CD4-positive, alpha-beta memory T cell (primary cell): ENCODE results near the gene ALAS1. TPM values are rescaled to one million over a fixed set of nuclear protein-coding genes. Genes with fewer than 3 reads are reported as not detected.

ENCODE experiments used
- CTCF ChIA-PET: fragments of 350-600 bp; sonication (Branson Sonifier 250); formaldehyde crosslinking; loops from one replicate; lab custom pipeline; 2021; ENCODE audit warnings: inconsistent platforms; ENCODE audit not compliant: partially characterized antibody; lab: Charles Lee
- POLR2A ChIA-PET: fragments of 350-600 bp; sonication (Branson Sonifier 250); formaldehyde crosslinking; loops from one replicate; lab custom pipeline; 2021; ENCODE audit not compliant: partially characterized antibody; lab: Charles Lee
- DNase-seq, 5 donors: peaks; one replicate each; pipeline versions ENCODE4 v3.0.0 to v3.0.0-alpha.2; 2020 to 2022; ENCODE audit warnings: mixed read lengths in 1 of 5
- H3K27ac ChIP-seq: one replicate; pipeline ENCODE4 v1.7.0; 2013; ENCODE audit warnings: low read depth, low read length
- H3K27me3 ChIP-seq: 2 replicates; pipeline ENCODE4 v1.7.0; 2013; ENCODE audit warnings: mild to moderate bottlenecking, low read length, moderate library complexity; ENCODE audit not compliant: insufficient read depth
- H3K36me3 ChIP-seq: 2 replicates; pipeline ENCODE4 v1.7.0; 2013; ENCODE audit warnings: mild to moderate bottlenecking, low read length, moderate library complexity; ENCODE audit not compliant: insufficient read depth
- H3K4me1 ChIP-seq: 2 replicates; pipeline ENCODE4 v1.7.0; 2013; ENCODE audit warnings: mild to moderate bottlenecking, low read length, moderate library complexity; ENCODE audit not compliant: insufficient read depth
- H3K4me3 ChIP-seq, 2 donors: one replicate each; pipeline ENCODE4 v1.7.0; 2013; ENCODE audit warnings: low read length in 2 of 2, mild to moderate bottlenecking in 1 of 2
- H3K9me3 ChIP-seq, 2 donors: one replicate each; pipeline ENCODE4 v1.7.0; 2013; ENCODE audit warnings: low read length in 2 of 2, control low read depth in 1 of 2; ENCODE audit not compliant: control insufficient read depth in 1 of 2
- H3K27ac Mint-ChIP-seq, 7 donors: one replicate each; pipeline ENCODE4 v1.8.0; 2020 to 2021; ENCODE audit warnings: mixed read lengths in 7 of 7, mild to moderate bottlenecking in 6 of 7, inconsistent platforms in 3 of 7, moderate library complexity in 3 of 7
- H3K27me3 Mint-ChIP-seq, 2 donors: one replicate each; pipeline ENCODE4 v1.8.0; 2020 to 2021; ENCODE audit warnings: mixed read lengths in 2 of 2
- H3K36me3 Mint-ChIP-seq, 2 donors: one replicate each; pipeline ENCODE4 v1.8.0; 2020 to 2021; ENCODE audit warnings: mixed read lengths in 2 of 2, inconsistent platforms in 1 of 2, mild to moderate bottlenecking in 1 of 2
- H3K4me1 Mint-ChIP-seq, 4 donors: one replicate each; pipeline ENCODE4 v1.8.0; 2020 to 2021; ENCODE audit warnings: mixed read lengths in 4 of 4, mild to moderate bottlenecking in 1 of 4
- H3K4me3 Mint-ChIP-seq, 8 donors: one replicate each; pipeline ENCODE4 v1.8.0; 2020 to 2021; ENCODE audit warnings: mixed read lengths in 8 of 8, mild to moderate bottlenecking in 7 of 8, moderate library complexity in 6 of 8, inconsistent platforms in 3 of 8
- H3K9me3 Mint-ChIP-seq, 8 donors: one replicate each; pipeline ENCODE4 v1.8.0; 2020 to 2021; ENCODE audit warnings: mixed read lengths in 8 of 8, mild to moderate bottlenecking in 5 of 8, inconsistent platforms in 3 of 8, moderate library complexity in 1 of 8
- intact Hi-C: fragments of 100-400 bp; cut with micrococcal nuclease; formaldehyde crosslinking; loops from one replicate; pipeline ENCODE4 v1.15.1; 2023
- polyA plus RNA-seq, 2 donors: library from polyadenylated mRNA; unstranded; fragments of 300-500 nt; fragmentation: Illumina TruSeq; gene quantifications; one replicate each; pipeline ENCODE4 v1.2.3, GENCODE V29; 2021
- total RNA-seq, 2 experiments: library from RNA; stranded (reverse); gene quantifications; one replicate each; pipeline ENCODE4 v1.2.3, GENCODE V29; 2021

ALAS1 gene
- total and polyA plus RNA-seq, 4 experiments from 2014 or later = 30.0 to 35.4 (median 32.5) TPM

DNA sequence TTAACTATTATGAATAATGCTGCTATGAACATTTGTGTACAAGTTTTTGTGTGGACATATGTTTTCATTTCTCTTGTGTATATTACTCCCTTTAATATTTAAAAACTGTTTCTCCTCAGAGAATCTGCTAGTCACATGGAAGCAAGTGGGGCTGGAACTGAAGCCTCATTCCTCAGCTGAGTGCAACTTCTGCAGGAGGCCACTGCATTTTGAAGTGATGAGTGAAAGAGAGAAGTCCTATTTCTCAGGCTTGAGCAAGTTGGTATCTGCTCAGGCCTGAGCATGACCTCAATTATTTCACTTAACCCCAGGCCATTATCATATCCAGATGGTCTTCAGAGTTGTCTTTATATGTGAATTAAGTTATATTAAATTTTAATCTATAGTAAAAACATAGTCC is 15.9 kb downstream of the ALAS1 start:
- Histone ChIP-seq H3K27ac (no peak overlapping the region), H3K9me3 (no peaks in the 10 kb centered on the region), H3K27me3 (no peaks in the 10 kb centered on the region), H3K4me1 (peaks cover 45% of the 10 kb centered on the region), H3K4me3 (no peak overlapping the region), H3K36me3 (peaks cover 54% of the 10 kb centered on the region)
- POLR2A ChIA-PET = interaction anchor here (1.7 kb wide), 1 partner anchor 25 kb away, joined by 6 read pairs; the partner anchor contains the start of gene TWF2
- H3K27ac Mint-ChIP-seq = peak overlapping the region in 2 of 7 donors; percentile 62 to 84
- CTCF ChIA-PET = no interaction called here
- no peak overlapping the region for H3K4me3 Mint-ChIP-seq
- no peak for DNase-seq
- no peaks in the 10 kb centered on the region for H3K27me3 Mint-ChIP-seq
- H3K9me3 Mint-ChIP-seq = no peaks in the 10 kb centered on the region
- peaks cover 32 to 51% (median 38%) of the 10 kb centered on the region in 4 donors for H3K4me1 Mint-ChIP-seq
- H3K36me3 Mint-ChIP-seq = peaks cover 50 to 71% of the 10 kb centered on the region in 2 donors
- intact Hi-C loops = no loop called here

GRCh38 chr3:52215351-52215750 is 17.4 kb downstream of the ALAS1 start:
- Histone ChIP-seq H3K27ac (no peak overlapping the region), H3K36me3 (peaks cover 48% of the 10 kb centered on the region), H3K27me3 (no peaks in the 10 kb centered on the region), H3K4me3 (no peak overlapping the region), H3K4me1 (peaks cover 60% of the 10 kb centered on the region), H3K9me3 (no peaks in the 10 kb centered on the region)
- ChIA-PET CTCF (interaction anchor here (1.1 kb wide), 1 partner anchor 16 kb away, joined by 3 read pairs; no protein-coding TSS in a partner anchor), POLR2A (interaction anchor here (1.2 to 13.6 kb wide), 3 partner anchors 19 to 66 kb away, joined by 3 to 156 read pairs (median 6); partner anchors contain the start of genes TWF2 and WDR82)
- Mint-ChIP-seq H3K27ac (peak overlapping the region; percentile 62 to 97 (median 84)), H3K36me3 (peaks cover 41 to 56% of the 10 kb centered on the region in 2 donors), H3K27me3 (no peaks in the 10 kb centered on the region), H3K9me3 (no peaks in the 10 kb centered on the region), H3K4me1 (peaks cover 38 to 64% (median 47%) of the 10 kb centered on the region in 4 donors), H3K4me3 (peak overlapping the region in 6 of 8 donors; percentile 2 to 61 (median 32))
- intact Hi-C loops = no loop called here
- no peak for DNase-seq

GRCh38 chr3:52216585-52217408 is 18.8 kb downstream of the ALAS1 start:
- Mint-ChIP-seq H3K4me3 (peak overlapping the region; percentile 45 to 91 (median 80)), H3K27me3 (no peaks in the 10 kb centered on the region), H3K27ac (peak overlapping the region; percentile 84 to 97 (median 95)), H3K4me1 (peaks cover 43 to 79% (median 57%) of the 10 kb centered on the region in 4 donors), H3K36me3 (peaks cover 30 to 42% of the 10 kb centered on the region in 2 donors), H3K9me3 (no peaks in the 10 kb centered on the region)
- Histone ChIP-seq H3K4me3 (peak overlapping the region; percentile 10 to 30), H3K9me3 (no peaks in the 10 kb centered on the region), H3K27me3 (no peaks in the 10 kb centered on the region), H3K4me1 (peaks cover 74% of the 10 kb centered on the region), H3K27ac (peak overlapping the region; percentile 60), H3K36me3 (peaks cover 34% of the 10 kb centered on the region)
- POLR2A ChIA-PET = interaction anchor here (0.9 to 13.6 kb wide), 17 partner anchors 10 to 234 kb away, joined by 3 to 156 read pairs (median 4); partner anchors contain the start of genes ACY1, ALAS1, DUSP7 and GLYCTK
- intact Hi-C loops = loop anchor here (2.0 kb wide), 1 partner anchor 18 kb away; the partner anchor contains the start of gene ALAS1
- CTCF ChIA-PET = interaction anchor here (0.8 to 12.2 kb wide), 8 partner anchors 9 to 195 kb away, joined by 3 to 247 read pairs (median 7); partner anchors contain the start of genes TLR9, TWF2 and WDR82
- peak; percentile 45 to 91 (median 49) for DNase-seq

GRCh38 chr3:52217409-52217805 is 19.4 kb downstream of the ALAS1 start:
- Histone ChIP-seq H3K27me3 (no peaks in the 10 kb centered on the region), H3K36me3 (peaks cover 28% of the 10 kb centered on the region), H3K9me3 (no peaks in the 10 kb centered on the region), H3K4me3 (peak overlapping the region in 1 of 2 donors; percentile 10), H3K4me1 (peaks cover 80% of the 10 kb centered on the region), H3K27ac (peak overlapping the region; percentile 60)
- Mint-ChIP-seq H3K4me3 (peak overlapping the region; percentile 61 to 91 (median 80)), H3K36me3 (peaks cover 25 to 38% of the 10 kb centered on the region in 2 donors), H3K27me3 (no peaks in the 10 kb centered on the region), H3K27ac (peak overlapping the region; percentile 84 to 97 (median 95)), H3K4me1 (peaks cover 48 to 85% (median 63%) of the 10 kb centered on the region in 4 donors), H3K9me3 (no peaks in the 10 kb centered on the region)
- intact Hi-C loops = loop anchor here (2.0 kb wide), 1 partner anchor 19 kb away; the partner anchor contains the start of gene ALAS1
- no peak for DNase-seq
- CTCF ChIA-PET = interaction anchor here (0.8 to 12.2 kb wide), 12 partner anchors 8 to 214 kb away, joined by 3 to 247 read pairs (median 4); partner anchors contain the start of genes TLR9, TWF2 and WDR82
- POLR2A ChIA-PET = interaction anchor here (0.9 to 13.6 kb wide), 19 partner anchors 9 to 235 kb away, joined by 3 to 156 read pairs (median 4); partner anchors contain the start of genes ACY1, ALAS1, DUSP7 and GLYCTK

DNA sequence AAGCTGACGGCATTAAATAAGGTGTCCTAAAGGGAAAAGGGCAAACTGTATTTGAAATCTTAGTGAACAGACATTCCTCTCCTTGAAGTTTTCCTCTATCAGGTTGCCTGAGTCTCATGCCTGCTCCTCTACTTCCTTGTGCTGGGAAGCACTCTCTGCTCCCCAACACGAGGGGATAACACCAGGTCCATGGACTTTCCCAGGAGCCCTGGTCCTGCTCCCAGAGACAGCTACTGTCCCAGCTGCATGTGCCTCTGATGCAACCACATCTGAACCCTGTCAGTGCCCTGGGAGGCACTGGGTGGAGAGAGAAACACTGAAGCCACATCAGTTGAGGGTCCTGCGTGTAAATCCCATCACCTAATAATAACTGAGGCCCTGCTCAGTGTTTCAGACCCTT is 20.1 kb downstream of the ALAS1 start:
- POLR2A ChIA-PET = interaction anchor here (0.6 to 13.6 kb wide), 11 partner anchors 9 to 70 kb away, joined by 3 to 156 read pairs (median 10); partner anchors contain the start of genes ALAS1, GLYCTK, PPM1M and TLR9
- no peak for DNase-seq
- H3K27ac ChIP-seq = peak overlapping the region; percentile 60

DNA sequence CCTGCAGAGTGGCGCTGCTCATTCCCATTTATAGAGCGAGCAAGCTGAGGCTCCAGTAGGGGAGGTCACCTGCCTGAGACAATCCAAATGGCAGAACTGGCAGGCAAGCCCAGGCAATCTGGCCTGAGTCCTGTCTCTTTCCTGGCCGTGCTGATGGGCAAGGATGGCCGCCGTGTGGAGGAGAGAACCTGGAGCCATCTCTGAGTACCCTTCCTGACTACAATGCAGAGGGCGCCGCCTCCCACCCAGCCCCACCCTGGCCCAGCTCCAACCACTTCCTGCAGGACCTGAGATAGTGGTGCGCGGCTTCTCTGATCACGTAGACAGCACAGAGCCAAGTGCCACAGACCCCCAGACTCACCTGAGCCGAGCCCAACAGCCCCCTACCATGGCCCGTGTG is 20.5 kb downstream of the ALAS1 start:
- H3K27me3 ChIP-seq = no peaks in the 10 kb centered on the region
- no peaks in the 10 kb centered on the region for H3K9me3 Mint-ChIP-seq
- no peaks in the 10 kb centered on the region for H3K9me3 ChIP-seq
- peak overlapping the region; percentile 84 to 97 (median 90) for H3K27ac Mint-ChIP-seq
- peak overlapping the region; percentile 60 for H3K27ac ChIP-seq
- peaks cover 17% of the 10 kb centered on the region for H3K36me3 ChIP-seq
- POLR2A ChIA-PET = interaction anchor here (0.6 to 13.6 kb wide), 12 partner anchors 8 to 222 kb away, joined by 3 to 156 read pairs (median 8); partner anchors contain the start of genes ALAS1, GLYCTK, PPM1M and RPL29
- H3K36me3 Mint-ChIP-seq = peaks cover 17 to 30% of the 10 kb centered on the region in 2 donors
- no peak overlapping the region for H3K4me3 ChIP-seq
- CTCF ChIA-PET = interaction anchor here (1.1 to 12.2 kb wide), 9 partner anchors 10 to 215 kb away, joined by 3 to 247 read pairs (median 21); partner anchors contain the start of genes TWF2 and WDR82
- peaks cover 52 to 95% (median 73%) of the 10 kb centered on the region in 4 donors for H3K4me1 Mint-ChIP-seq
- peak in 1 of 5 donors; percentile 54 for DNase-seq
- intact Hi-C loops = loop anchor here (1.0 kb wide), 1 partner anchor 217 kb away; no protein-coding TSS in a partner anchor
- H3K4me1 ChIP-seq = peaks cover 91% of the 10 kb centered on the region
- no peaks in the 10 kb centered on the region for H3K27me3 Mint-ChIP-seq
- peak overlapping the region; percentile 52 to 91 (median 72) for H3K4me3 Mint-ChIP-seq

More for the DNA sequence above, 20.1 kb downstream of the ALAS1 start:
- CTCF ChIA-PET = interaction anchor here (0.9 to 12.2 kb wide), 11 partner anchors 13 to 215 kb away, joined by 3 to 247 read pairs (median 8); partner anchors contain the start of genes TWF2 and WDR82
- peak overlapping the region; percentile 84 to 97 (median 95) for H3K27ac Mint-ChIP-seq
- H3K4me3 Mint-ChIP-seq = peak overlapping the region; percentile 40 to 91 (median 80)
- H3K9me3 ChIP-seq = no peaks in the 10 kb centered on the region
- intact Hi-C loops = loop anchor here (1.0 kb wide), 1 partner anchor 217 kb away; no protein-coding TSS in a partner anchor
- no peaks in the 10 kb centered on the region for H3K9me3 Mint-ChIP-seq
- H3K27me3 Mint-ChIP-seq = no peaks in the 10 kb centered on the region
- H3K4me3 ChIP-seq = no peak overlapping the region
- no peaks in the 10 kb centered on the region for H3K27me3 ChIP-seq
- peaks cover 86% of the 10 kb centered on the region for H3K4me1 ChIP-seq
- peaks cover 22 to 32% of the 10 kb centered on the region in 2 donors for H3K36me3 Mint-ChIP-seq
- peaks cover 50 to 91% (median 69%) of the 10 kb centered on the region in 4 donors for H3K4me1 Mint-ChIP-seq
- peaks cover 22% of the 10 kb centered on the region for H3K36me3 ChIP-seq
